Dedifferentiated amniotic fluid mesenchymal stem cell (primary cell): ENCODE measurements around the gene PRKN.

Source experiments
- DNase-seq: peaks from one replicate; pipeline ENCODE4 v3.0.0-alpha.2; 2016; ENCODE audit errors: extremely low spot score

PRKN gene

GRCh38 chr6:162125659-162126058, 601.9 kb downstream of the PRKN start:
- DNase-seq: no peak

- no peak for DNase-seq
These were observed 602.7 kb downstream of the PRKN start for GRCh38 chr6:162124710-162125435.

- no peak for DNase-seq
These were observed 603.8 kb downstream of the PRKN start for GRCh38 chr6:162123797-162124196.

- DNase-seq: no peak
These were observed 608.2 kb downstream of the PRKN start for GRCh38 chr6:162119341-162119740.

GRCh38 chr6:162118706-162119105, 608.9 kb downstream of the PRKN start:
- DNase-seq: no peak

- DNase-seq: no peak
These were observed 610.6 kb downstream of the PRKN start for GRCh38 chr6:162116902-162117525.

GRCh38 chr6:162109480-162110050, 618.0 kb downstream of the PRKN start:
- no peak for DNase-seq

- DNase-seq: no peak
These were observed 619.5 kb downstream of the PRKN start for GRCh38 chr6:162108041-162108440.

GRCh38 chr6:162100096-162100495, 627.5 kb downstream of the PRKN start:
- DNase-seq: no peak

- DNase-seq: peak; percentile 79
These were observed 627.9 kb downstream of the PRKN start for GRCh38 chr6:162099685-162100084.

- DNase-seq: no peak
These were observed 634.6 kb downstream of the PRKN start for GRCh38 chr6:162092816-162093502.

- peak; percentile 33 for DNase-seq
These were observed 636.8 kb downstream of the PRKN start for GRCh38 chr6:162090734-162091133.

GRCh38 chr6:162088091-162088490, 639.5 kb downstream of the PRKN start:
- no peak for DNase-seq

GRCh38 chr6:162085561-162085960, 642.0 kb downstream of the PRKN start:
- DNase-seq: no peak

- DNase-seq: no peak
These were observed 645.0 kb downstream of the PRKN start for GRCh38 chr6:162082520-162082919.

GRCh38 chr6:162078667-162079066, 648.9 kb downstream of the PRKN start:
- no peak for DNase-seq

GRCh38 chr6:162078126-162078525, 649.4 kb downstream of the PRKN start:
- DNase-seq: no peak

- DNase-seq: no peak
These were observed 650.8 kb downstream of the PRKN start for GRCh38 chr6:162076816-162077215.

- no peak for DNase-seq
These were observed 652.8 kb downstream of the PRKN start for GRCh38 chr6:162074641-162075275.

GRCh38 chr6:162070639-162071038, 656.9 kb downstream of the PRKN start:
- DNase-seq: no peak

- DNase-seq: no peak
These were observed 657.6 kb downstream of the PRKN start for GRCh38 chr6:162069995-162070394.

- DNase-seq: no peak
These were observed 659.2 kb downstream of the PRKN start for GRCh38 chr6:162068340-162068739.
